HPDE6-E6E7 (cell line): ENCODE data around the gene SMCO3.
"Not testable (repeated sequence)": the region's sequence is repeated elsewhere in the genome, so short reads cannot be mapped to it uniquely, and the experiment has no call there.

ENCODE experiments used
- DNase-seq: peaks from one replicate; pipeline ENCODE4 v3.0.0; 2011; ENCODE audit warnings: missing footprints; ENCODE audit errors: extremely low spot score

SMCO3 gene

GRCh38 chr12:14774906-14775635 lies 38.9 kb downstream of the SMCO3 start:
- DNase-seq, result no peak

- peak; percentile 90 for DNase-seq
Measured at GRCh38 chr12:14774074-14774905, 39.7 kb downstream of the SMCO3 start.

GRCh38 chr12:14773685-14774073 lies 40.3 kb downstream of the SMCO3 start:
- no peak for DNase-seq

- DNase-seq, result no peak
Measured at GRCh38 chr12:14772946-14773345, 41.0 kb downstream of the SMCO3 start.

GRCh38 chr12:14771651-14772137 lies 42.3 kb downstream of the SMCO3 start:
- DNase-seq, result no peak

- peak; percentile 63 for DNase-seq
Measured at GRCh38 chr12:14770496-14771461, 43.2 kb downstream of the SMCO3 start.

- no peak for DNase-seq
Measured at GRCh38 chr12:14769969-14770495, 44.0 kb downstream of the SMCO3 start.

- no peak for DNase-seq
Measured at GRCh38 chr12:14769466-14769968, 44.5 kb downstream of the SMCO3 start.

GRCh38 chr12:14768823-14769405 lies 45.1 kb downstream of the SMCO3 start:
- DNase-seq, result no peak

GRCh38 chr12:14767617-14768016 lies 46.4 kb downstream of the SMCO3 start:
- DNase-seq, result no peak

GRCh38 chr12:14766649-14767215 lies 47.2 kb downstream of the SMCO3 start:
- DNase-seq, result no peak

GRCh38 chr12:14766020-14766419 lies 48.0 kb downstream of the SMCO3 start:
- DNase-seq, result not testable (repeated sequence)

GRCh38 chr12:14765398-14765797 lies 48.6 kb downstream of the SMCO3 start:
- no peak for DNase-seq

- DNase-seq, result not testable (repeated sequence)
Measured at GRCh38 chr12:14759711-14760280, 54.2 kb downstream of the SMCO3 start.

- no peak for DNase-seq
Measured at GRCh38 chr12:14756334-14757143, 57.4 kb downstream of the SMCO3 start.
